Endothelial cell of umbilical vein (primary cell): ENCODE measurements around the gene ABL1. TPM values are rescaled to one million over a fixed set of nuclear protein-coding genes. Genes with fewer than 3 reads are reported as not detected.
A peak's percentile ranks its signal among the peaks of the same experiment; 100 is the strongest.

Experiments
- BruUV-seq: library from RNA; stranded (reverse); fragments of 400-500 nt; replicated peaks from 2 replicates; lab custom pipeline; 2021; lab: Mats Ljungman, UMichigan
- CTCF ChIA-PET: fragments of 300-600, 350-600 bp; sonication (Branson Sonifier 250); formaldehyde crosslinking; loops from one replicate; lab custom pipeline; 2021; ENCODE audit warnings: antibody characterized with exemption, inconsistent platforms; lab: Charles Lee
- POLR2A ChIA-PET: fragments of 300-600, 350-600 bp; sonication (Branson Sonifier 250); formaldehyde crosslinking; loops from one replicate; lab custom pipeline; 2021; ENCODE audit warnings: antibody characterized with exemption, inconsistent platforms; lab: Charles Lee
- DNase-seq: peaks from one replicate; pipeline ENCODE4 v3.0.0-alpha.2; 2011; ENCODE audit warnings: low read depth, low spot score
- FAIRE-seq: peaks from 2 replicates; lab custom pipeline; 2011; peaks lifted over from hg19 to GRCh38; lab: Jason Lieb, UNC
- H2AFZ ChIP-seq: 2 replicates; pipeline ENCODE4 v1.6.0; 2012; ENCODE audit warnings: low read depth, low read length, control low read depth, inconsistent platforms
- H3K27ac ChIP-seq: 2 replicates; pipeline ENCODE4 v1.5.1; 2011; ENCODE audit warnings: low read depth, mild to moderate bottlenecking, control low read depth, low read length, moderate library complexity; ENCODE audit not compliant: insufficient read depth
- H3K27me3 ChIP-seq, 2 experiments: 2 replicates each; pipeline versions ENCODE4 v1.6.0 to v1.6.1; 2011; ENCODE audit warnings: low read length in 2 of 2, mixed read lengths in 1 of 2; ENCODE audit not compliant: control insufficient read depth in 2 of 2, insufficient read depth in 2 of 2
- H3K36me3 ChIP-seq, 2 experiments: 2 replicates in 1 of 2; 3 replicates in 1 of 2; pipeline ENCODE4 v1.5.1; 2011; ENCODE audit warnings: low read length in 2 of 2, mild to moderate bottlenecking in 1 of 2, moderate library complexity in 1 of 2; ENCODE audit not compliant: control insufficient read depth in 2 of 2, insufficient read depth in 2 of 2; ENCODE audit errors: extremely low read depth in 1 of 2
- H3K4me1 ChIP-seq: 3 replicates; pipeline ENCODE4 v1.5.1; 2011; ENCODE audit warnings: mild to moderate bottlenecking, low read length; ENCODE audit not compliant: control insufficient read depth, insufficient read depth; ENCODE audit errors: extremely low read depth
- H3K4me2 ChIP-seq: 2 replicates; pipeline ENCODE4 v1.6.1; 2011; ENCODE audit warnings: low read length, control low read depth, mixed read lengths; ENCODE audit not compliant: insufficient read depth
- H3K4me3 ChIP-seq, 3 experiments: fragments of 200-600 bp in 1 of 3; sonication (generic), shearing (Covaris generic) in 1 of 3; replicated peaks in 1 of 3; 2 replicates each; pipeline ENCODE4 v1.5.1; 2011 to 2016; ENCODE audit warnings: control low read depth in 3 of 3, low read length in 3 of 3, mild to moderate bottlenecking in 2 of 3, inconsistent platforms in 1 of 3, low read depth in 1 of 3, moderate library complexity in 1 of 3; ENCODE audit not compliant: insufficient read depth in 1 of 3
- H3K79me2 ChIP-seq: 2 replicates; pipeline ENCODE4 v1.6.0; 2012; ENCODE audit warnings: low read length, inconsistent platforms; ENCODE audit not compliant: control insufficient read depth, insufficient read depth
- H3K9ac ChIP-seq: replicated peaks from 2 replicates; pipeline ENCODE3; 2011; ENCODE audit warnings: low read length, control low read depth; ENCODE audit not compliant: insufficient read depth; ENCODE audit errors: extremely low read depth
- H3K9me1 ChIP-seq: replicated peaks from 3 replicates; pipeline ENCODE4 v1.6.0; 2011; ENCODE audit warnings: mild to moderate bottlenecking, low read length; ENCODE audit not compliant: control insufficient read depth, insufficient read depth; ENCODE audit errors: extremely low read depth
- H3K9me3 ChIP-seq: replicated peaks from 2 replicates; pipeline ENCODE4 v1.5.1; 2012; ENCODE audit warnings: low read length, inconsistent platforms; ENCODE audit not compliant: control insufficient read depth, insufficient read depth
- H4K20me1 ChIP-seq: replicated peaks from 2 replicates; pipeline ENCODE3; 2011; ENCODE audit warnings: mild to moderate bottlenecking, low read length; ENCODE audit not compliant: control insufficient read depth, insufficient read depth; ENCODE audit errors: extremely low read depth
- CTCF ChIP-seq, 2 donors: IDR thresholded peaks; 1 replicate in 1 of 2; 2 replicates in 1 of 2; pipeline ENCODE4 v1.5.1; 2011; ENCODE audit warnings: low read length in 2 of 2, mild to moderate bottlenecking in 2 of 2, moderate library complexity in 2 of 2, control low read depth in 1 of 2, inconsistent platforms in 1 of 2, low read depth in 1 of 2; ENCODE audit not compliant: insufficient read depth in 1 of 2; ENCODE audit errors: extremely low read depth in 1 of 2
- EZH2 ChIP-seq: IDR thresholded peaks from 2 replicates; pipeline ENCODE4 v1.6.1; 2012; ENCODE audit warnings: borderline replicate concordance, low read depth, mild to moderate bottlenecking, moderate library complexity, low read length, inconsistent platforms; ENCODE audit not compliant: severe bottlenecking
- FOS ChIP-seq: IDR thresholded peaks from 2 replicates; pipeline ENCODE4 v1.6.1; 2011; ENCODE audit warnings: mild to moderate bottlenecking, low read length, moderate library complexity, borderline replicate concordance; ENCODE audit not compliant: insufficient read depth
- GATA2 ChIP-seq: IDR thresholded peaks from 2 replicates; pipeline ENCODE4 v1.7.0; 2011; ENCODE audit warnings: low read depth, mild to moderate bottlenecking, moderate library complexity, mixed read lengths, low read length; ENCODE audit not compliant: insufficient read length, insufficient read depth
- JUN ChIP-seq: IDR thresholded peaks from 2 replicates; pipeline ENCODE4 v1.6.1; 2011; ENCODE audit warnings: borderline replicate concordance, low read depth; ENCODE audit not compliant: insufficient read length, insufficient read depth
- MYC ChIP-seq: IDR thresholded peaks from one replicate; pipeline ENCODE4 v1.6.1; 2011; ENCODE audit warnings: mild to moderate bottlenecking, low read depth, low read length
- POLR2A ChIP-seq: IDR thresholded peaks from 2 replicates; pipeline ENCODE4 v1.6.1; 2012; ENCODE audit warnings: low read depth, mild to moderate bottlenecking, control low read depth, low read length
- POLR2AphosphoS5 ChIP-seq: IDR thresholded peaks from 2 replicates; pipeline ENCODE4 v1.6.1; 2012; ENCODE audit warnings: low read depth, mild to moderate bottlenecking, control low read depth, low read length, moderate library complexity; ENCODE audit not compliant: insufficient read depth
- dilution Hi-C: fragments of 300-500 bp; cut with MboI; formaldehyde crosslinking; loops from one replicate; pipeline ENCODE4 v1.15.0; 2019; ENCODE audit warnings: low sequenced_read_pairs; ENCODE audit not compliant: extremely low pct_ligation_motif_present
- intact Hi-C: fragments of 100-400 bp; cut with micrococcal nuclease; formaldehyde crosslinking; loops from one replicate; pipeline ENCODE4 v1.10.0; 2022
- polyA plus RNA-seq, 4 experiments: library from polyadenylated mRNA; depleted of rRNA in 3 of 4; stranded (reverse) in 3 of 4; unstranded in 1 of 4; fragments of >200 nt; gene quantifications; 2 replicates each; pipeline versions ENCODE4 v1.2.1 to v1.2.3, GENCODE V29; 2011 to 2012; ENCODE audit warnings: missing spikeins in 1 of 4
- total RNA-seq: library from RNA; stranded (reverse); gene quantifications from 2 replicates; pipeline ENCODE4 v1.2.3, GENCODE V29; 2021
- TF ChIP-seq, protein P1 (sequence below): IDR thresholded peaks from 2 replicates; pipeline ENCODE4 v1.6.1; 2011; ENCODE audit not compliant: insufficient read depth, insufficient read length

Gene ABL1
- total and polyA plus RNA-seq, 2 donors (not counting 3 experiments of a cell fraction or from before 2014, with no cell fraction given): 32.1 to 87.1 TPM

DNA sequence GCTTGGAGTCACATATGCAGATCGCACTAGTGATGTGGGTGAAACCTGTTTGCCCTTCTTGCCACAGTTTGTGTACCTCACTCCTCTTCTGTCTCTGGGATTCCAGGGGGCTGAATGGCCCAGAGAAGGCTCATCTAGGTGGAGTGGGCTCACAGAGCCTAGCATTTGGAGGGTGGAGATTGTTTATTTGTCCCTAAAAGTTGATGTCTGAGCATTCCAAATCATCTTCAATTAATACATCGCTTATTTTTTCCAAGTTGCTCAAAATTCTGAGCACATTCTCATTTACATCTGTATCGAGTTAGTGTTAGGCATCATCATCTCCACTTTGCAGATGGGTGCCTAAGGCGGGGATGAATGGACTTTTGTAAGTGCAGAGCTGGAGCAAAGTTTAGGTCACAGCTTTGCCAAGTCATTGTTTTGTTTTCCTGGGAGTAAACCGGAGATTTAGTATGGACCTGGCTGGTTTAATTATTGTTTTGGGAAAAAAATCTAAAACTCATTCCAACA is 2.0 kb downstream of the ABL1 start:
- H4K20me1 ChIP-seq: peaks cover 4% of the 10 kb centered on the region
- no peaks in the 10 kb centered on the region for H3K9me1 ChIP-seq
- peaks cover 77% of the 10 kb centered on the region for H3K79me2 ChIP-seq
- TF ChIP-seq CTCF (IDR thresholded peaks at IDR 0.05; ENCODE audit: extremely low read depth in 1 of 2, insufficient read depth in 1 of 2, low read depth in 1 of 2, low read length in 2 of 2) (no peak), GATA2 (no peak), JUN (no peak), POLR2A (no peak), POLR2AphosphoS5 (no peak), FOS (no peak), MYC (no peak), EZH2 (no peak)
- TF ChIP-seq, protein P1, sequence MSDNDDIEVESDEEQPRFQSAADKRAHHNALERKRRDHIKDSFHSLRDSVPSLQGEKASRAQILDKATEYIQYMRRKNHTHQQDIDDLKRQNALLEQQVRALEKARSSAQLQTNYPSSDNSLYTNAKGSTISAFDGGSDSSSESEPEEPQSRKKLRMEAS: no peak
- ChIA-PET POLR2A (interaction anchor here (0.7 kb wide), 2 partner anchors 9 to 619 kb away, joined by 3 to 5 read pairs; no protein-coding TSS in a partner anchor), CTCF (interaction anchor here (0.9 to 3.6 kb wide), 5 partner anchors 9 to 122 kb away, joined by 3 to 16 read pairs (median 4); no protein-coding TSS in a partner anchor)
- H3K27ac ChIP-seq: peak overlapping the region; percentile 85
- TSS peak; percentile 11 for BruUV-seq
- dilution Hi-C loops (no loop called here), intact Hi-C loops (no loop called here)
- H3K9ac ChIP-seq: peak overlapping the region; percentile 93
- FAIRE-seq (no peak), DNase-seq (peak; percentile 28)
- no peak overlapping the region for H2AFZ ChIP-seq
- H3K4me1 ChIP-seq: peaks cover 50% of the 10 kb centered on the region
- no peaks in the 10 kb centered on the region for H3K27me3 ChIP-seq
- H3K36me3 ChIP-seq: no peaks in the 10 kb centered on the region
- peak overlapping the region; percentile 85 to 92 (median 89) for H3K4me3 ChIP-seq
- no peaks in the 10 kb centered on the region for H3K9me3 ChIP-seq
- peak overlapping the region; percentile 98 for H3K4me2 ChIP-seq
